DOHH2 (cell line): Measurements from ENCODE around the gene TES.

Source experiments
- H3F3A ChIP-seq: fragments of 200-600 bp; sonication (generic), shearing (Covaris generic); 2 replicates; pipeline ENCODE4 v1.6.0; 2016; ENCODE audit warnings: antibody characterized with exemption, mild to moderate bottlenecking; ENCODE audit not compliant: control insufficient read depth, insufficient read depth
- H3K27ac ChIP-seq: fragments of 200-600 bp; sonication (generic); 2 replicates; pipeline ENCODE4 v1.5.1; 2014; ENCODE audit warnings: low read depth, mild to moderate bottlenecking, low read length, moderate library complexity
- H3K27me3 ChIP-seq: fragments of 200-600 bp; sonication (generic); 2 replicates; pipeline ENCODE4 v1.6.1; 2014; ENCODE audit warnings: mild to moderate bottlenecking, low read length, mixed read lengths; ENCODE audit not compliant: control insufficient read depth
- H3K36me3 ChIP-seq: fragments of 200-600 bp; sonication (generic); 2 replicates; pipeline ENCODE4 v1.6.1; 2014; ENCODE audit warnings: mild to moderate bottlenecking, low read length, moderate library complexity, mixed read lengths; ENCODE audit not compliant: control insufficient read depth
- H3K4me1 ChIP-seq: fragments of 200-600 bp; sonication (generic); 2 replicates; pipeline ENCODE4 v1.6.1; 2014; ENCODE audit warnings: mild to moderate bottlenecking, low read length, mixed read lengths; ENCODE audit not compliant: control insufficient read depth
- H3K4me2 ChIP-seq: fragments of 200-600 bp; sonication (generic); 2 replicates; pipeline ENCODE4 v1.6.0; 2014; ENCODE audit warnings: mild to moderate bottlenecking, low read length, moderate library complexity
- H3K4me3 ChIP-seq: fragments of 200-600 bp; sonication (generic); 2 replicates; pipeline ENCODE4 v1.5.1; 2014; ENCODE audit warnings: mild to moderate bottlenecking, low read length, mixed read lengths
- H3K79me2 ChIP-seq: fragments of 200-600 bp; sonication (generic); 2 replicates; pipeline ENCODE4 v1.6.1; 2014; ENCODE audit warnings: mild to moderate bottlenecking, low read length, mixed read lengths; ENCODE audit not compliant: control insufficient read depth
- H3K9me2 ChIP-seq: fragments of 200-600 bp; sonication (generic); replicated peaks from 2 replicates; pipeline ENCODE4 v1.6.1; 2014; ENCODE audit warnings: mild to moderate bottlenecking, low read length, mixed read lengths; ENCODE audit not compliant: control insufficient read depth
- H3K9me3 ChIP-seq: fragments of 200-600 bp; sonication (generic); 2 replicates; pipeline ENCODE4 v1.6.1; 2014; ENCODE audit warnings: antibody characterized with exemption, low read length, mixed read lengths; ENCODE audit not compliant: control insufficient read depth, insufficient read depth
- H4K20me1 ChIP-seq: fragments of 200-600 bp; sonication (generic); 2 replicates; pipeline ENCODE4 v1.6.0; 2014; ENCODE audit warnings: low read depth, mild to moderate bottlenecking, antibody characterized with exemption, low read length, moderate library complexity; ENCODE audit not compliant: control insufficient read depth, insufficient read depth
- CTCF ChIP-seq: fragments of 200-600 bp; sonication (generic); IDR thresholded peaks from one replicate; pipeline ENCODE4 v1.5.1; 2014; ENCODE audit warnings: antibody characterized with exemption, mild to moderate bottlenecking, low read depth, low read length; ENCODE audit not compliant: poor library complexity, severe bottlenecking
- EZH2phosphoT487 ChIP-seq: fragments of 200-600 bp; sonication (generic); IDR thresholded peaks from 2 replicates; pipeline ENCODE4 v1.6.1; 2017; ENCODE audit warnings: borderline replicate concordance, mild to moderate bottlenecking, antibody characterized with exemption, low read length, moderate library complexity, mixed read lengths

TES gene

DNA sequence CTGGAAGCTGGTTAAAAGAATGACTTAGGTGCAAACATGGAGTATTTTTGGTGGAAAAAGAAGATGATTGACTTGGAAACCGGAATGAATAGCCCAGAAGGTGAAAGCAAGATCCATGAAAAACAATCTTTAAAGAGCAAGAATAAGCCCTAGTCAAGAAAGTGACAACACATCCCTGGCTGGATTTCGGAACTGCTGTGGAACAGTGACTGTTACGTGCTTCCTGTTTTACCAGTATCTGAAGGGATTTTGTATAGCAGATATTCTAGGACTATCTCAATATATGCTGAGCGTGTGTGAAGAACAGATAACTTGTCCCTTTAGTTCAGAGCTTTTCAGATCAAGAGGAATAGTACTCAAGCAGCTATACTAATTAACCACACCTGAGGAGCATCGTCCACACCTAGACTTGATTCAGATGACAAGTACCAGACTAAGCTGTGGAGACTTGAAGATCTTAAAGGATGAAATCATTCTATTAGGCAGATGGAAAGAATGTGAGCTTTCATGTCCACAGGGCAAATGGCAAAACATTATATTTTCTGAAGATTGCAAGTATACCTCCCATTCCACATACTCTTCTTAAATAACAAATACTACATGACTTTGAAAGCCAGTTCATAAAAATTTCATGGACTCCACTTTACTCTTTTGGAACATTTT, 11.5 kb upstream of the TES start:
- no peak overlapping the region for H3K4me2 ChIP-seq
- H3K27ac ChIP-seq = no peak overlapping the region
- H3K4me1 ChIP-seq = no peaks in the 10 kb centered on the region
- H3K9me3 ChIP-seq = no peaks in the 10 kb centered on the region
- H3F3A ChIP-seq = no peaks in the 10 kb centered on the region
- H4K20me1 ChIP-seq = no peaks in the 10 kb centered on the region
- no peaks in the 10 kb centered on the region for H3K36me3 ChIP-seq
- TF ChIP-seq CTCF (no peak), EZH2phosphoT487 (no peak)
- H3K79me2 ChIP-seq = no peaks in the 10 kb centered on the region
- no peak overlapping the region for H3K4me3 ChIP-seq
- H3K27me3 ChIP-seq = 0 out of 2 replicates have a peak, but pooled peaks cover 13% of the 10 kb centered on the region
- no peaks in the 10 kb centered on the region for H3K9me2 ChIP-seq

DNA sequence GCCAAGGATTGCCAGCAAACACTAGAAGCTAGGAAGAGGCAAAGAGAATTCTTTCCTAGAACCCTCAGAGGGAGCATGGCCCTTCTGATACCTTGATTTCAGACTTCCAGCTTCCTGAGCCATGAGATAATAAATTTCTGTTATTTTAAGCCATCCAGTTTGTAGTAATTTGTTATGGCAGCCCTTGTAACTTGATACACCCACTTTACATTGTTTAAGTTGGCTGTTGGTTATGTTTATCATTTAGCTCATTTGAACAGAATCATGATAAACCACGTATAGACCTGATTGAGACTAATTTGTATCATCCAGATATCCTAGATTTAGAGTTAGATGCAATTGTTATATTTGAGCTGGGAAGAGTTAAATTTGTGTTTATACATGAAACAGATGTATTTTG, 9.4 kb upstream of the TES start:
- Histone ChIP-seq H3K79me2 (no peaks in the 10 kb centered on the region), H3K4me2 (no peak overlapping the region), H3F3A (no peaks in the 10 kb centered on the region), H3K4me3 (no peak overlapping the region), H3K36me3 (no peaks in the 10 kb centered on the region), H3K9me3 (no peaks in the 10 kb centered on the region), H3K27me3 (0 out of 2 replicates have a peak, but pooled peaks cover 10% of the 10 kb centered on the region), H3K27ac (no peak overlapping the region), H4K20me1 (no peaks in the 10 kb centered on the region), H3K4me1 (no peaks in the 10 kb centered on the region), H3K9me2 (no peaks in the 10 kb centered on the region)
- TF ChIP-seq EZH2phosphoT487 (no peak), CTCF (no peak)

- Histone ChIP-seq H3K36me3 (no peaks in the 10 kb centered on the region), H3K79me2 (peaks cover 1% of the 10 kb centered on the region), H4K20me1 (0 out of 2 replicates have a peak, but pooled peaks cover under 1% of the 10 kb centered on the region), H3K27ac (no peak overlapping the region), H3K9me2 (no peaks in the 10 kb centered on the region), H3K4me2 (no peak overlapping the region), H3K27me3 (0 out of 2 replicates have a peak, but pooled peaks cover 5% of the 10 kb centered on the region), H3K4me3 (no peak overlapping the region), H3F3A (peaks cover 7% of the 10 kb centered on the region; the same call in 1 of the 2 replicates), H3K9me3 (no peaks in the 10 kb centered on the region), H3K4me1 (peaks cover 7% of the 10 kb centered on the region)
- no peak for TF ChIP-seq CTCF
- TF ChIP-seq EZH2phosphoT487 = no peak
These were observed 4.2 kb upstream of the TES start for GRCh38 chr7:116206141-116206540.
